Measurements from ENCODE around the gene ZFPM1. TPM values are rescaled to one million over a fixed set of nuclear protein-coding genes. Genes with fewer than 3 reads are reported as not detected.

Gene ZFPM1
- total RNA-seq, 1 experiment from 2014 or later = 3.9 TPM

DNA sequence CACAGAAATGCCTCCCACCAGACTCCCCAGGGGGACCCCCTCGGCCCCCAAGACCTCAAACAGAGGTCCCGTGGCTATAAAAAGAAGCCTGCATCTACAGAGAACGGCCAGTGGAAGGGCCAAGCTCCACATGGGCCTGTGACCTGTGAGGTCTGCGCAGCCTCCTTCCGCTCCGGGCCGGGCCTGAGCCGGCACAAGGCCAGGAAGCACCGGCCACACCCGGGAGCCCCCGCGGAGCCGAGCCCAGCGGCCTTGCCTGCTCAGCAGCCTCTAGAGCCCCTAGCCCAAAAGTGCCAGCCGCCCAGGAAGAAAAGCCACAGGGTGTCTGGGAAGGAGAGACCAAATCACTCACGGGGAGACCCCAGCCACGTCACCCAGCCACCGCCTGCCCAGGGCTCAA is 18.3 kb upstream of the ZFPM1 start:
- no peaks in the 10 kb centered on the region for H3K36me3 ChIP-seq (ENCODE audit: control insufficient read depth, insufficient read depth, low read length)
- ATAC-seq = no peak
- ChIA-PET CTCF (interaction anchor here (2.2 kb wide), 1 partner anchor 148 kb away, joined by 9 read pairs; no protein-coding TSS in a partner anchor), POLR2A (no interaction called here)
- intact Hi-C loops (cut with micrococcal nuclease; ENCODE audit: unreplicated experiment) (no loop called here), in situ Hi-C loops (cut with HindIII; ENCODE audit: low pct_unique_long_range_greater_than_20kb, low sequenced_read_pairs) (no loop called here)
- no peaks in the 10 kb centered on the region for H3K9me3 ChIP-seq (ENCODE audit: control insufficient read depth, insufficient read depth, low read depth, low read length)
- H3K27ac ChIP-seq (ENCODE audit: low read length) = no peak overlapping the region
- H3K4me3 ChIP-seq (ENCODE audit: low read depth in 2 of 2, low read length in 2 of 2) = no peak overlapping the region
- TF ChIP-seq POLR2AphosphoS5 (IDR thresholded peaks at IDR 0.05; ENCODE audit: low read depth, low read length) (no peak), SIN3A (IDR thresholded peaks at IDR 0.05; ENCODE audit: borderline replicate concordance, insufficient read depth, low read depth, low read length) (no peak), TCF7L2 (IDR thresholded peaks at IDR 0.05; ENCODE audit: low read depth, low read length) (no peak)
- TF ChIP-seq, protein P1, sequence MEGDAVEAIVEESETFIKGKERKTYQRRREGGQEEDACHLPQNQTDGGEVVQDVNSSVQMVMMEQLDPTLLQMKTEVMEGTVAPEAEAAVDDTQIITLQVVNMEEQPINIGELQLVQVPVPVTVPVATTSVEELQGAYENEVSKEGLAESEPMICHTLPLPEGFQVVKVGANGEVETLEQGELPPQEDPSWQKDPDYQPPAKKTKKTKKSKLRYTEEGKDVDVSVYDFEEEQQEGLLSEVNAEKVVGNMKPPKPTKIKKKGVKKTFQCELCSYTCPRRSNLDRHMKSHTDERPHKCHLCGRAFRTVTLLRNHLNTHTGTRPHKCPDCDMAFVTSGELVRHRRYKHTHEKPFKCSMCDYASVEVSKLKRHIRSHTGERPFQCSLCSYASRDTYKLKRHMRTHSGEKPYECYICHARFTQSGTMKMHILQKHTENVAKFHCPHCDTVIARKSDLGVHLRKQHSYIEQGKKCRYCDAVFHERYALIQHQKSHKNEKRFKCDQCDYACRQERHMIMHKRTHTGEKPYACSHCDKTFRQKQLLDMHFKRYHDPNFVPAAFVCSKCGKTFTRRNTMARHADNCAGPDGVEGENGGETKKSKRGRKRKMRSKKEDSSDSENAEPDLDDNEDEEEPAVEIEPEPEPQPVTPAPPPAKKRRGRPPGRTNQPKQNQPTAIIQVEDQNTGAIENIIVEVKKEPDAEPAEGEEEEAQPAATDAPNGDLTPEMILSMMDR (IDR thresholded peaks at IDR 0.05) = no peak
- TF ChIP-seq, protein P2, sequence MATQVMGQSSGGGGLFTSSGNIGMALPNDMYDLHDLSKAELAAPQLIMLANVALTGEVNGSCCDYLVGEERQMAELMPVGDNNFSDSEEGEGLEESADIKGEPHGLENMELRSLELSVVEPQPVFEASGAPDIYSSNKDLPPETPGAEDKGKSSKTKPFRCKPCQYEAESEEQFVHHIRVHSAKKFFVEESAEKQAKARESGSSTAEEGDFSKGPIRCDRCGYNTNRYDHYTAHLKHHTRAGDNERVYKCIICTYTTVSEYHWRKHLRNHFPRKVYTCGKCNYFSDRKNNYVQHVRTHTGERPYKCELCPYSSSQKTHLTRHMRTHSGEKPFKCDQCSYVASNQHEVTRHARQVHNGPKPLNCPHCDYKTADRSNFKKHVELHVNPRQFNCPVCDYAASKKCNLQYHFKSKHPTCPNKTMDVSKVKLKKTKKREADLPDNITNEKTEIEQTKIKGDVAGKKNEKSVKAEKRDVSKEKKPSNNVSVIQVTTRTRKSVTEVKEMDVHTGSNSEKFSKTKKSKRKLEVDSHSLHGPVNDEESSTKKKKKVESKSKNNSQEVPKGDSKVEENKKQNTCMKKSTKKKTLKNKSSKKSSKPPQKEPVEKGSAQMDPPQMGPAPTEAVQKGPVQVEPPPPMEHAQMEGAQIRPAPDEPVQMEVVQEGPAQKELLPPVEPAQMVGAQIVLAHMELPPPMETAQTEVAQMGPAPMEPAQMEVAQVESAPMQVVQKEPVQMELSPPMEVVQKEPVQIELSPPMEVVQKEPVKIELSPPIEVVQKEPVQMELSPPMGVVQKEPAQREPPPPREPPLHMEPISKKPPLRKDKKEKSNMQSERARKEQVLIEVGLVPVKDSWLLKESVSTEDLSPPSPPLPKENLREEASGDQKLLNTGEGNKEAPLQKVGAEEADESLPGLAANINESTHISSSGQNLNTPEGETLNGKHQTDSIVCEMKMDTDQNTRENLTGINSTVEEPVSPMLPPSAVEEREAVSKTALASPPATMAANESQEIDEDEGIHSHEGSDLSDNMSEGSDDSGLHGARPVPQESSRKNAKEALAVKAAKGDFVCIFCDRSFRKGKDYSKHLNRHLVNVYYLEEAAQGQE (IDR thresholded peaks at IDR 0.05; ENCODE audit: insufficient read depth in 1 of 2, low read depth in 2 of 2, low read length in 1 of 2) = no peak
- BruUV-seq (replicated peaks) = no TSS peak
- H3K4me1 ChIP-seq (ENCODE audit: control insufficient read depth, insufficient read depth, low read length) = no peaks in the 10 kb centered on the region
- no peak for DNase-seq (ENCODE audit: low read depth, low spot score)
- no peaks in the 10 kb centered on the region for H3K27me3 ChIP-seq (ENCODE audit: control insufficient read depth, insufficient read depth, low read length)

DNA sequence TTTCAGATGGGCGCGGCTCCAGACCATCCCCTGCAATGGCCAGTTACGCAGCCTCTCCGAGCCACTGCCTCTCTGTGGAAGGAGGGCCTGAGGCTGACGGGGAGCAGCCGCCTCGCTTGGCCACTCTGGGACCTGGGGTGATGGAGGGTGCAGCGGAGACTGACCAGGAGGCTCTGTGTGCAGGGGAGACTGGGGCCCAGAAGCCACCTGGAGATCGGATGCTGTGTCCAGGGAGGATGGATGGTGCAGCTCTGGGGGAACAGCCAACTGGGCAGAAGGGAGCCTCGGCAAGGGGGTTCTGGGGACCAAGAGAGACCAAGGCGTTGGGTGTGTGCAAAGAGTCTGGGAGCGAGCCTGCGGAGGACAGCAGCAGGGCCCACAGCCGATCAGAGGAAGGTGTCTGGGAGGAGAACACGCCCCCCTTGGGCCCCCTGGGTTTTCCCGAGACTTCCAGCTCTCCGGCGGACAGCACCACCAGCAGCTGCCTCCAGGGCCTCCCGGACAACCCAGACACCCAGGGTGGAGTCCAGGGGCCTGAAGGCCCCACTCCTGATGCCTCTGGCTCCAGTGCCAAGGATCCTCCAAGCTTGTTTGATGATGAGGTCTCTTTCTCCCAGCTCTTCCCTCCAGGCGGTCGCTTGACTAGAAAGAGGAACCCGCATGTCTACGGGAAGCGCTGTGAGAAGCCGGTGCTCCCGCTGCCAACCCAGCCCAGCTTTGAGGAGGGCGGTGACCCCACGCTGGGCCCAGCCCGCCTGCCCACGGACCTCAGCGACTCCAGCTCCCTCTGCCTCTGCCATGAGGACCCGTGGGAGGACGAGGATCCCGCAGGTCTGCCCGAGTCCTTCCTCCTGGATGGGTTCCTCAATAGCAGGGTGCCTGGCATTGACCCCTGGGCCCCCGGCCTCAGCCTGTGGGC is 17.4 kb upstream of the ZFPM1 start:
- Histone ChIP-seq H3K4me1 (ENCODE audit: control insufficient read depth, insufficient read depth, low read length) (no peaks in the 10 kb centered on the region), H3K36me3 (ENCODE audit: control insufficient read depth, insufficient read depth, low read length) (no peaks in the 10 kb centered on the region), H3K9me3 (ENCODE audit: control insufficient read depth, insufficient read depth, low read depth, low read length) (no peaks in the 10 kb centered on the region), H3K27me3 (ENCODE audit: control insufficient read depth, insufficient read depth, low read length) (no peaks in the 10 kb centered on the region), H3K4me3 (ENCODE audit: low read depth in 2 of 2, low read length in 2 of 2) (no peak overlapping the region), H3K27ac (ENCODE audit: low read length) (no peak overlapping the region)
- no peak for DNase-seq (ENCODE audit: low read depth, low spot score)
- CTCF ChIA-PET = interaction anchor here (0.6 to 2.2 kb wide), 2 partner anchors 148 to 232 kb away, joined by 4 to 9 read pairs; no protein-coding TSS in a partner anchor
- in situ Hi-C loops (cut with HindIII; ENCODE audit: low pct_unique_long_range_greater_than_20kb, low sequenced_read_pairs) (no loop called here), intact Hi-C loops (cut with micrococcal nuclease; ENCODE audit: unreplicated experiment) (no loop called here)
- ATAC-seq = no peak
- POLR2A ChIA-PET = interaction anchor here (0.6 kb wide), 1 partner anchor 103 kb away, joined by 10 read pairs; no protein-coding TSS in a partner anchor
- TF ChIP-seq SIN3A (IDR thresholded peaks at IDR 0.05; ENCODE audit: borderline replicate concordance, insufficient read depth, low read depth, low read length) (no peak), TCF7L2 (IDR thresholded peaks at IDR 0.05; ENCODE audit: low read depth, low read length) (no peak), POLR2AphosphoS5 (IDR thresholded peaks at IDR 0.05; ENCODE audit: low read depth, low read length) (no peak)
- TF ChIP-seq, protein P1 (IDR thresholded peaks at IDR 0.05) = no peak
- TF ChIP-seq, protein P2 (IDR thresholded peaks at IDR 0.05; ENCODE audit: insufficient read depth in 1 of 2, low read depth in 2 of 2, low read length in 1 of 2) = no peak
- BruUV-seq (replicated peaks) = no TSS peak

All from Panc1 (cell line).